Stimulated activated CD8-positive, alpha-beta memory T cell treated with anti-CD3 and anti-CD28 coated beads, Interleukin-12 subunit alpha, Interleukin-12 subunit beta, amount 100 ng/mL, for 24 hours (primary cell): ENCODE data around the gene ZNF311.

ENCODE experiments used
- DNase-seq: peaks from one replicate; pipeline ENCODE4 v3.0.0-alpha.2; 2020; ENCODE audit errors: extremely low read depth

Gene ZNF311

DNA sequence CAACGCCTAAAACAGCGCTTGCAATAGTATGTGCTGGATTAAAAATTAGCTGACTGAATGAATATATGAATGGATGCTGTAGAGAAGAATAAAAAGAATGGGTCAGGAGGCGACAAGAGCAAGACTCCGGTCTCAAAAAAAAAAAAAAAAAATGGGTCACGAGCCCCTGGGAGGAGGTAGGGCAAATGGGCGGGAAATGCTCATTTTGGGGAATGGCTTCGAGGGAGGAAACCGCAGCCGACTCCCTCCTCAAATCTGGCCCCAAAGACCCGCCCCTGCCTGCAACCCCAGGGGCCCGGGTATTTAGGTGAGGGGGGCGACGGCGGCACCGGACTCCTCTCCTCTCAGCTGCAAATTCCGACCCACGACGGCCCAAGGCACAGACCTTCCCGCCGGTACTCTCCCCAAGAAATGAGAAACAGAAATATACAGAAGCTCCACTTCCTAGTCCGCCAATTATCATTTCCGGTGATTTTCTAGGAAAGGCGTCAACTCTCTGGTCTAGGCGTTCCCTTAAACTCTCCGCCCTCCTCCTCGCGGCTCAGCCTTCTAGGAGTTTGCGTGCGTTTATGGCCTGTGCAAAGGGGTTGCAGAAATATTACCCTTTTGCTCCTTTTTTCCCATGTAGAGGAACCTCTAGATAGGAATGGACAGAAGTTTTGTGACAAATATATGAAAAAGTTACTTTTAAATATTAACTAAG lies at the start of gene ZNF311:
TSS of gene ZNF311 (minus strand) at position 133 of the 703 bp plus-strand sequence. CDS start 1,361 bp downstream, outside the sequence.
- no peak for DNase-seq

DNA sequence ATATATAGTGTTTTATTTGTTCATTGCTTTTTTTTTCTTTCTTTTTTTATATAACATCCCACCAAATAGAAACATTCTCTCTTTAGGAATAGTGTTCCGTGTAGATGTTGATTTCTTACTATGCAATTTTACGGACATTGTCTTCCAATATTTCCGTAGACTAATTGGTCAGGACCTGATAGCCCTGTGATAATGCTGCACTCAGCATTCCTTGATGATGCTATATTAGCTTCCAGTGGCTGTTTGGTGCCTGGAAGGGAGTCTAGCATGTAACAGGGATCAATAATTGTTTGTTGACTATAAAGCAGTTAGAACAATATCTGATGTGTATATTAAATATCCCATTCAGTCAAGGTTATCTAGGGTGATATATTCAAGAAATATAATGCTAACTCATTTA lies 46.6 kb upstream of the ZNF311 start:
- DNase-seq = no peak

DNA sequence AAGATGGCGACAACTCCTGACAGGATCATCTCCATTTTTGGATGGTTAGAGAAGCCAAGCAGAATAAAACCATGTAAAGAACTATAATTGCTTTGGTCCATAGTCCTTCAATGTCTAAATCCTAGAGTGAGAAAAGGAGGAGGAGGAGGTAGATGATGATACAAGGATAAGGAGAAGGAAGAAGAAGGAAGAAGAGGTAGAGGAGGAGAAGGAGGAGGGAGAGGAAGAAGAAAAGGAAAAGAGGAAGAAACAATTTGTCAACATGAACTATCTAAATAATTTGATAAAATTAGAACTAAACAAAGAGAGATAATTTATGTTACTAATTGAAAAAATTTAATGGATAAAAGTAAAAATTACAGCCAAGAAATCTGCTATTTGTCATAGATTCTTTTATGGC lies 40.0 kb upstream of the ZNF311 start, which contains the start of gene OR2W1:
TSS of gene OR2W1 (minus strand) at position 101 of the 400 bp plus-strand sequence. CDS start at position 101, 0 bp downstream.
- no peak for DNase-seq

DNA sequence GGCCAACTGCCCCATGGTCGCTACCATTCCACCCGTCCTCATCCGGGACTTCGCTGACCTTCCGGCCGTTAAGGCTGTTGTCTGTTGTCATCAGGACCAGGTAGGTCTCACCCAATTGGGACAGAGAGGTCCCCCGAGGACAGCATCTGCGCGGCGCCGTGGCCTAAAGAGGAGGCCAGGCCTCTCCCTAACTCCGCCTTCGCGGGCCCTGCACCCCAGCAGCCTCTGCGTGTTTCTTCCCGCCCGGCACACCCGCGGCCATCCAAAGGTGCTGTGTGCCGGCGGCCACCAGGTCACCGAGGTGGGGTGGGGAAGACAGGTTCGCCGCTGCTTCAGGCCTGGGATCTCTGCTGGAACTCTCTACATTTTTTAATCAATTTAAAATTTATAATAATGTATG lies 30.8 kb upstream of the ZNF311 start:
- no peak for DNase-seq

DNA sequence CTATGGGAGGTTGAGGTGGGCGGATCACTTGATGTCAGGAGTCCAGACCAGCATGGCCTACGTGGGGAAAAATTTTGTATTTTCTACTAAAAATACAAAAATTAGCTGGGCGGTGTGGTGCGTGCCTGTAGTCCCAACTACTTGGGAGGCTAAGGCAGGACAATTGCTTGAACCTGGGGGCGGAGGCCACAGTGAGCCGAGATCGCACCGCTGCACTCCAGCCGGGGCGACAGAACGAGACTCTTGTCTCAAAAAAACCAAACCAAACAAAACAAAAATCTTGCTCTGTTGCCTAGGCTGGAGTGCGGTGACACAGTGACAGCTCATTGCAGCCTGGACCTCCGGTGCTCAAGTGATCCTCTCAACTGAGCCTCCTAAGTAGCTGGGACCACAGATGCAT lies 23.7 kb upstream of the ZNF311 start:
- DNase-seq = no peak

DNA sequence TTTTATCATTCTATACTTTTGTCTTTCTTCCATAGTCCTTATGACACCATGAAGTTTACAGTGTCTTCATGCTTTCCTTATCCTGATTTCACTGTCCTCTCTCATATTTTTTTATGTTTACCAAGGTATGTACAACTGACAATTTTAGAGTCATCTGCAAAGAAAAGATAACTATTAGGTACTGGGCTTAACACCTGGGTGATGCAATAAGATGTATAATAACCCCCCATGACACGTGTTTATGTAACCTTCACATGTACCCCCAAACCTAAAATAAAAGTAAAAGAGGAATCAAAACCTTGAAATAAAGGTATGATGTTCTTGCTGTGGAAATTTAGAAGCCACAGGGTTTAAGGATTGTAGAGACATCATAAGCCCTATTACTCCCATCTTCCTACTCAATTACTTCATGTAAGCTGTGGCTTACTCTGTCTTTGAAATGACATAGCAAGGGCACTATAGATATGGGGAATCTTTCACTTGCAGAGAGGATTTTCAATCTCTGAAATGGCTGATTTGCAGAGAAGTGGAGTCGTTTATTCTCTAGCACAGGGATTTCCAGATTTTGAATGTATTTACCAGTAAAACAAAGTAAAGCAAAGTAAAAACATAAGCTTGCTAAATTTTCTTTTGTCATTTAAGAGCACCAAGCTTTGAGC lies 20.9 kb upstream of the ZNF311 start:
- DNase-seq = no peak

DNA sequence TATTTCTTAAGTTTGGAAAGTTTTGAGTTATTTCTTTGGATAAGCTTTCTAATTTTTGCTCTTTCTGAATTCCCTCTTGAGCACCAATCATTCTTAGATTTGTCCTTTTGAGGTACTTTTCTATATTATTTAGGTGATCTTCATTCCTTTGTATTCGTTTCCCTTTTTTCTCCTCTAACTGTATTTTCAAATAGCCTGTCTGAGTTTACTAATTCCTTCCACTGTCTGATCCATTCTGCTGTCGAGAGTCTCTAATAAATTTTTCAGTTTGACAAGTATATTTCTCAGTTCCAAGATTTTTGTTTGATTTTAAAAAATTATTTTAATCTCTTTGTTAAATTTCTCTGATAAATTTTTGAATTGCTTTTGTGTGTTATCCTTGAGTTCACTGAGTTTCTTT lies 16.3 kb upstream of the ZNF311 start:
- no peak for DNase-seq

DNA sequence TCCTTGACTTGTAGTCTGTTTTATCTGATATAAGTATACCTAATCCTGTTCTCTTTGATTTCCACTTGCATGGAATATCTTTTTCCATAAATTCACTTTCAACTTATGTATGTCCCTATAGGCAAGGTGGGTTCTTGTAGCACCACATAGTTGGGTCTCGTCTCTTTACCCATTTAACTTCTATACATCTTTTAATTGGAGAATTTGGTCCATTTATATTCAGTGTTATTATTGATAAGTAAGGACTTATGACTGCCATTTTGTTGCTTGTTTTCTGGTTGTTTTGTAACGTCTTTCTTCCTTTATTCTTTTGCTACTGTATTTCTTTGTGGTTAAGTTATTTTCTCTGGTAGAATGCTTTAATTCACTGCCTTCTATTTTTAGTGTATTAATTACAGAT lies 14.5 kb upstream of the ZNF311 start:
- no peak for DNase-seq

DNA sequence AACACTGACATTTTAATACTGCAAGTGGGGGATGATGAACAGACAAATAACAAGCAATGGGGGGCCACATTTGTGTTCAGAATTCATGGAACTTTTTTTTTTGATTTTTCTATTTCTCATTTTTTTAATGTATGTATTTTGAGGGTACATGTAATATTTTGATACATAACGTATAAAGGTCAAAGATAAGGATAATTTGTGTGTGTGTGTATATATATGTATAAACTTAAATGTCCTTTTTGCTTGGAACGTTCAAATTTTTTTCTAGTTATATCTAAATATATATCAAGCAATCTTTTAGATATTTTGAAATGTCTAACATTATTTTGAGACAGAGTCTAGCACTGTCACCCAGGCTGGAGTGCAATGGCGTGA lies 12.3 kb upstream of the ZNF311 start:
- DNase-seq = no peak

DNA sequence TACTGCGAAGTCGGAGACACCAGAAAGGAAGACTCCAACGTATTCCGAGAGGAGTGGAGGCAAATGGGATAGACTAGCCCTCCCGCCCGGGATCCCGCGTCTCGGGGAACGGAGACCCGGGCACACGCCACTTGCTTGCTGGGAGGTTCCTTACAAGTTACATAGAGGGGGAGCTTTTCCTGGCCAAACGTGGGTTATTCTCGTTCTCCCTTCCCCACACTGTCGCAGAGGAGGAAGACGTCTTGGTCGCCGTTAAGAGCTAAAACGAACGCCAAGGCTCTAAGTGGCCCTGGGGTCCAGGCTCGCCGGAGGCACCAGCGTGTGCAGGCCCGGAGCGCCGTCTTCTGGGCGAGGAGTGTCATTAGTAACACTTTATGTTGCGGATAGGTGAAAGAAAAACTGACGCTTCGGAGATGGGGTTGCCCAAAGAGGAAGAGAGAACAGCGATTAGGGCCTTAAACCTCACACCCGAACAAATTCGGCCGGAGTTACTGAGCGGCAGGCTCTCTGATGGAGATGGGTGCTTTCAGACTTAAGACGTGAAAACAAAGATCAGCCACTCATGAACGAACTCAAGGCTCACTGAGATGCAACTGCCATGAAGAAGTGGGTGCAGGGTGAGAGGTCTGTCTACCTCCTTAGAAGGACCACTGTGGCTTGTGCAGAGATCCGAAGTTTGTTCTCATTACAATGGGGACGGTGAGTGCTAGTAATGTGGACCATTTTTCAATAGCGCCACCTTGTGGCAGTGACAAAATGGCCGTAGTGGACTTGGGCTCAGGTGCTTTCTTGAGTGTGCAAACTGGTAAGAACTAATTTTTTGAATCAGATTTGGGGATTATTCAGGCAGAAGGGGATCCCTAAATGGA lies 11.7 kb upstream of the ZNF311 start:
- DNase-seq = peak; percentile 46

DNA sequence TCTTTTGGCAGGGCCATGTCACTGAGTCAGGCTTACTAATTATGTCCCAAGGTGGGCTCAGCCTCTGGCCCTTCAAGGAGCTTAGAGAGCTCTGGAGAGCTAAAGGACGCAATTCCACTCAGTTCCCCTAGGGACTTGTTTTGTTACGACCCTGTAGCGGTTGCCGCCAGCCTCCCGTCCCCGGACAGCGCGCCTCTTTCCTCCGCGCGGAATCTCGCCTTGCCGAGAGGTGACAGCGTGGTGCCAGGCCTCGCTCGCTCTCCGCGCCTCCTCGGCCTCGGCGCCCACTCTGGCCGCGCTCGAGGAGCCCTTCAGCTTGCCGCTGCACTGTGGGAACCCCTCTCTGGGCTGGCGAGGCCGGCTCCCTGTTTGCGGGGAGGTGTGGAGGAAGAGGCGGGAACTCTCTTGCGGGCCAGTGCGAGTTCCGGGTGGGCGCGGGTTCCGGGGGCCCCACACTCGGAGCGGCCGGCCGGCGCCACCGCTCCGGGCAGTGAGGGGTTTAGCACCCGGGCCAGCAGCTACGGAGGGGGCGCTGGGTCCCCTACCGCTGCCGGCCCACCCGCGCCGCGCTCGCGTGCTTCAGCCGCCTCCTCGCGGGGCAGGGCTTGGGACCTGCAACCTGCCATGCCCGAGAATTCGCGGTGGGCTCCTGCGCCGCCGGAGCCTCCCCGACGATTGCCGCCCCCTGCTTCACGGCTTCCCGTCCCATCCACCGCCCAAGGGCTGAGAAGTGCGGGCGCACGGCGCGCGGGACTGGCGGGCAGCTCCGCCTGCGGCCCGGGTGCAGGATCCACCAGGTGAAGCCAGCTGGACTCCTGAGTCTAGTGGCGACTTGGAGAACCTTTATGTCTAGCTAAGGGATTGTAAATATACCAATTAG lies 9.9 kb upstream of the ZNF311 start:
- no peak for DNase-seq

DNA sequence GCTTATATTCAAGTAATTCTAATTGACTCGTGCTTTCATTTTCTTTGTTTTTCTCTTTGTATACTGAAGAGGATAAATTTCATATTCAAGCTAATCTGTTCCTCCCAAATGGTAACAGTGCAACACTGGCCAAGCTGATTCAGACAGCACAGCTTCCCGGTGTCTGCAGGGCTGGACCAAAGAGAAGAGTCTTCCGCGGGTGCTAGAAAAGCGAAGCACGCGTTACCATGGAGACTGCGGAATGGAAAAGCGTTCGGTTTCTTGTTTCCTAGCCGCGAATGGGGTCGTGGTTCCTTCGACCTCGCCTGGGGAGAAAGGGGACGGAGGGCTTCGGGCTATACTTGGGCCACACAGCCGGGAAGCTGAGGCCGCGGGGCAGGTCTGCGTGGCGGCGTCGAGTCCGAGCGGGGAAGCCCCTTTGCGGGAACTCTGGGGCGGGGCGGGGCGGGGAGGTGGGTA lies 6.2 kb upstream of the ZNF311 start:
- no peak for DNase-seq

DNA sequence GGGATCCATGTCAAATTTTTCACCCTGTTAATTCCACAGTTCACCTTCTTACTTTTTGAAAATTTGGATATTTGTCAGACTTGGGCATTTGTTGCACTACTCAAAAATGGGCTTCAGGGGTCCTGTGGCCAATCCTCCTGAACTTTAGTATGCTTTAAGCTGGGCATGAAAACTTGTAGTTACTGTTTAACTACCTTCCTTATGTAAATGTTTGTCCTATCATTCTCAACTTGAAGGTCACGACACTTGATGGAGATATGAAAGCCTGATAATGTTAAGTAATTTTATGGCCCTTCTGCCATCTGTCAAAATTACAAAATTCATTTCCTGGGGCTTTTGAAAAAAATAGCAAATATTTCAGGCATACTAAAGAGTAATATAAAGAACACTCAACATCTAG lies 4.2 kb upstream of the ZNF311 start:
- DNase-seq = no peak

DNA sequence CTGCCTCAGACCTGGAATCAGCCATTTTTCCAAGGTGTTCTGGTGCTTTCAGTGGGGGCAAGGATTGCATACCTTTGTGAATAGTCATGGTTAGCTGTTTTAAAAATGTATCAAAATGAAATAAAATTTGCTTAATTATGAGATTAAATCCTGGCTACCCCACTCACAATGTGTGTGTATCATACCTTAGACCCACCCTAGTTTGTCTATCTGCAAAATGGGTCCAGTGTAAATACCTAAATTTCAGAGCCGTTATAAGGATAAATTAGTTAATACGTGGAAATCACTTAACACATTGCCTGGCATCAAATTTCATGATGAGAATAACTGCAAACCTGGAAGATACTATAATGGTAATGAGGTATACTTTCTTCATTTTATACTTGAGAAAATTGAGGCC lies 3.0 kb upstream of the ZNF311 start:
- DNase-seq = no peak

DNA sequence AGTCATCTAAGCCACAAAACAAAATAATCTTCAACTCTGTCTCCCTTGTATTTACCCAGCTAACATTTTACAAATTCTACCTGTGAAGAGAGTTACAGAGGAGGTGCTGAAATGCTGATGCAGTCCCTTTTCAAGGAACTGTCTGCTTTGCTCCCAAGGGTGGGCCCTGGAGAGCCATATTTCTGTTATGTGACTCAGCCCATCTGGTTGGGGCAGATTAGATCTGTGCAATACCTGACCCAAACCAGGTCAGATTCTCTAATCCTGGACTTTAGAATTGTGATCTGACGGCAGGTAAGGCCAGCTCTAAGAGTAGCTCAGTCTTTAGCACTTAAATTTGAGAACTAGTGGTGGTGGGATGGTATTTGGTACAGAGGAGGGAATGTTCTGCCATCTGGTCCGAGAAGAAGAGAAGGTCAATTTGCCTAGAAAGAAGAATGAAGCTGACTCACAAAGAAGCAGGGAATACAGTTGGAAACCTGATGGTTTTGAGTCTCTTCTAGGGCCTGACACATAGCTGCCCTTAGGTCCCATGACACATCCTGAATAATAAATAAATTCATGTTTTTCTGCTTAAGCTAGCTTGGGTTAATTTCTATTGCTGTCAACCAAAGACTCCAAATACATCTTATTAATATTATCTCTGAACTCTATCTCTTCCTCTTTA lies 8.1 kb downstream of the ZNF311 start:
- DNase-seq = no peak

DNA sequence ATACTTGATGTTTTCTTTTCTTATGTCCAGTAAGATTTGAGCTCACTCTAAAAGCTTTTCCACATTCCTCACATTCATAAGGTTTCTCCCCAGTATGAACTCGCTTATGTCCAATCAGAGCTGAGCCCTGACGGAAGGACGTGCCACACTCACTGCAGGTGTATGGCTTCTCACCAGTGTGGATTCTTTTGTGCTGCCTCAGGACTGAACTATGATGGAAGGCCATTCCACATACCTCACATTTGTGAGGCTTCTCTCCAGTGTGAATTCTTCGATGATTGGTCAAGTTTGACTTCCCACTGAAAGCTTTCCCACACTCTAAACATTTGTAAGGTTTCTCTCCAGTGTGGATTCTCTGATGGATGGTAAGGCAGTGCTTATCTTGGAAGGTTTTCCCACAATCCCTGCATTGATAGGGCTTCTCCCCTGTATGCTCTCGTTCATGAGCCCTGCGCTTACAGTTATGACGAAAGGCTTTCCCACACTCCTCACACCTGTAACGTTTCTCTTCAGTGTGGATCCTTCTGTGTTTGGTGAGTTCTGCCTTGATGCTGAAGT lies 9.9 kb downstream of the ZNF311 start:
- DNase-seq = no peak

DNA sequence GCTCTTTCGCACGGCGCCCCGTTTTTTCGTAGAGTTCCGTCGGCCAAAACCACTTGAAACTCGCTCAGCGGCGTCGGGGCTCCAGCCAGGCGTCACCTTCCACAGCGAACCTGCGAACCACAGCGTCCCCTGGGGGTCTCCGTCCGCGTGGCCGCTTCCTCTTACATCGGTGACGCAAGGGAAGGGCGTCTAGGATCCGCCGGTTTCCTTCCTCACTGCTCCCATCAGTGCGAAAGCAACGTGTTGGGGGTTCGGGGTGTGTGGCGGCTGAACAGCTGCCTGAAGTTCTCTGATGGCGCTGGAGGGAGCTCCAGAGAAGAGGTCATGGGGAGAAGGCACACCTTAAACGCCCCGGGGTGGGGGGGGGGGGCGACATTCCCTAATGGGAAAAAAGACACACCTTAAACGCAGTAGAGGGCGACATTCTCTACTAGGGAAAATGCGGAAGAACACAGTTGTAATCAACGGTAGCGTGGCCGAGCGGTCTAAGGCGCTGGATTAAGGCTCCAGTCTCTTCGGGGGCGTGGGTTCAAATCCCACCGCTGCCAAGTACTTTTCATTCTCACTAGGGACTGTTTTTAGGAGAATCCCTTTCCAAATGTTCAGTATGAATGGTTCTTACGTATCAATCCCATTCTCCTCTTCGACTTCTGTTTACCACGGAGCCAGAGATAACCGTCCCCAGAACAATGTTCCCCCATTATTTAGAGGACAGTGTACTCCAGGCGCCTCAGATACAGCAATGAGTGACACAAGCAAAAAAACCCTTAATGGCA lies 16.4 kb downstream of the ZNF311 start:
- peak; percentile 49 for DNase-seq

DNA sequence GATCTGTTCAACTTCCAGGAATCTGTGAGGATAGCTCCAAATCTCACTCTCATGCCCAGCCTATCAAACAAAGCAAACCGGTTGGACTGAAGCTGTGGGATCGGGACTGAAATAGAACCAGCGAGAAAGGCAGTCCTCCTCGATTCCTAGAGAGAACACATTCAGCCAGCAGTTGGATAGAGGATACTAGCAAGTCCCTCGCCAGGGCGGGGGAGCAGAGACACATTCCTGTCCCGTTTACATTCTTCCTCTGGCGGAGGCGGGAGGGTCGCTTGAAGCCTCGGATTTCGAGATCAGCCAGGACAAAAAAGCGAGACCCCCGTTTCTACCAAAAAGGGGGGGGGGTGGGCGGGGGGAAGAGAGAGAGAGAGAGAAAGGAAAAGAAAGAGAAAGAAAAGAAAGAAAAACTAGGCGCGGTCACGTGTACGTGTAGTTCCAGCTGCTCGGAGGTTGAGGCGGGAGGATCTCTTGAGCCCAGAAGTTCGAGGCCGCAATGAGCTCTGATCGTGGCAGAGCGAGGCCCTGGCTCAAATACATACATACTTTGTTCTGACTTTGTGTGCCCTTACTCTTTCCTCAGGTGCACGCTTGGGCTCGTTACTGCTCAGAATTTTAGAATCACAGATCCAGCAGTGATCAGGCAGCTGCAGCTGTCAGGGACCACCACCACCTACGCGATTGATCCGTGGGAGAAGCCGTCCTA lies 19.5 kb downstream of the ZNF311 start:
- DNase-seq = no peak

DNA sequence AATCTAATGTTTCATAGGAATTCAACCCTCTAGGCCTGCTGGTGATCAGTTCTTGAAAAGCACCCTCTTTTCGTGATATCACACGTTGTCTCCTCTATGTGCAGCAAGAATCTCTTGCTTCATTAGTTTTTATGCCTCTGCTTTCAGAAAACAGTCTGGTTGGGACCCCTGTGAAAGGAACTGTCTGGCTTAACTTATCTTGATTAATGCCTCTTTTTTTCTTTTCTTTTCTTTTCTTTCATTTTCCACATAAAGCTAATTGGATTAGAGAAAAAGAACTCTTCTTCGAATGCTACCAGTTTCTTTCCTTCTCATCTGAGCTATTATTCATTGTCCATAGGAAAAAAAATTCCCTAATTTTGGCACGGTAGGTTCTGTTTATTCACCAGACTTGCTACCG lies 21.3 kb downstream of the ZNF311 start:
- DNase-seq = no peak
